DND-41 (cell line): Measurements from ENCODE around the gene BRD7.

ENCODE experiments used
- ATAC-seq: fragments of 200-7000 bp; cut with Tn5 transposase; 3 replicates; pipeline ENCODE4 v1.9.1; 2021; ENCODE audit warnings: low read depth; ENCODE audit not compliant: insufficient read depth
- DNase-seq: peaks from one replicate; pipeline ENCODE4 v3.0.0-alpha.2; 2020
- H2AFZ ChIP-seq: 2 replicates; pipeline ENCODE4 v1.6.0; 2012; ENCODE audit warnings: low read depth, low read length
- H3K27ac ChIP-seq: 2 replicates; pipeline ENCODE4 v1.5.1; 2012; ENCODE audit warnings: low read length, inconsistent platforms
- H3K27me3 ChIP-seq: fragments of 200-600 bp; sonication (generic); 2 replicates; pipeline ENCODE4 v1.6.0; 2012; ENCODE audit warnings: low read length, mild to moderate bottlenecking, inconsistent platforms; ENCODE audit not compliant: insufficient read depth, poor library complexity
- H3K36me3 ChIP-seq: 2 replicates; pipeline ENCODE4 v1.5.1; 2012; ENCODE audit warnings: low read length, inconsistent platforms; ENCODE audit not compliant: insufficient read depth
- H3K4me1 ChIP-seq: 2 replicates; pipeline ENCODE4 v1.5.1; 2012; ENCODE audit warnings: mild to moderate bottlenecking, low read length; ENCODE audit not compliant: insufficient read depth
- H3K4me2 ChIP-seq: 2 replicates; pipeline ENCODE4 v1.6.0; 2012; ENCODE audit warnings: mild to moderate bottlenecking, moderate library complexity, low read length, inconsistent platforms; ENCODE audit not compliant: insufficient read depth
- H3K4me3 ChIP-seq, 2 experiments: fragments of 200-600 bp in 1 of 2; shearing (Covaris generic) in 1 of 2; 2 replicates each; pipeline ENCODE4 v1.5.1; 2012 to 2016; ENCODE audit warnings: inconsistent platforms in 2 of 2, low read length in 2 of 2, mild to moderate bottlenecking in 2 of 2, low read depth in 1 of 2, moderate library complexity in 1 of 2
- H3K79me2 ChIP-seq: 2 replicates; pipeline ENCODE4 v1.6.0; 2012; ENCODE audit warnings: low read length, inconsistent platforms; ENCODE audit not compliant: insufficient read depth
- H3K9ac ChIP-seq: 2 replicates; pipeline ENCODE4 v1.6.0; 2012; ENCODE audit warnings: low read depth, mild to moderate bottlenecking, inconsistent platforms, low read length, moderate library complexity
- H3K9me3 ChIP-seq: 2 replicates; pipeline ENCODE4 v1.5.1; 2012; ENCODE audit warnings: low read length, moderate library complexity, mild to moderate bottlenecking, inconsistent platforms; ENCODE audit not compliant: insufficient read depth, severe bottlenecking
- H4K20me1 ChIP-seq: 2 replicates; pipeline ENCODE4 v1.6.0; 2012; ENCODE audit warnings: low read length; ENCODE audit not compliant: insufficient read depth
- CTCF ChIP-seq: IDR thresholded peaks from 2 replicates; pipeline ENCODE4 v1.5.1; 2012; ENCODE audit warnings: borderline replicate concordance, low read length, moderate library complexity, mild to moderate bottlenecking; ENCODE audit not compliant: poor library complexity, severe bottlenecking; ENCODE audit errors: extremely low read depth
- EZH2 ChIP-seq: IDR thresholded peaks from 3 replicates; pipeline ENCODE4 v1.6.1; 2012; ENCODE audit warnings: borderline replicate concordance, low read depth, mild to moderate bottlenecking, moderate library complexity, low read length, inconsistent platforms; ENCODE audit not compliant: severe bottlenecking

BRD7 gene

DNA sequence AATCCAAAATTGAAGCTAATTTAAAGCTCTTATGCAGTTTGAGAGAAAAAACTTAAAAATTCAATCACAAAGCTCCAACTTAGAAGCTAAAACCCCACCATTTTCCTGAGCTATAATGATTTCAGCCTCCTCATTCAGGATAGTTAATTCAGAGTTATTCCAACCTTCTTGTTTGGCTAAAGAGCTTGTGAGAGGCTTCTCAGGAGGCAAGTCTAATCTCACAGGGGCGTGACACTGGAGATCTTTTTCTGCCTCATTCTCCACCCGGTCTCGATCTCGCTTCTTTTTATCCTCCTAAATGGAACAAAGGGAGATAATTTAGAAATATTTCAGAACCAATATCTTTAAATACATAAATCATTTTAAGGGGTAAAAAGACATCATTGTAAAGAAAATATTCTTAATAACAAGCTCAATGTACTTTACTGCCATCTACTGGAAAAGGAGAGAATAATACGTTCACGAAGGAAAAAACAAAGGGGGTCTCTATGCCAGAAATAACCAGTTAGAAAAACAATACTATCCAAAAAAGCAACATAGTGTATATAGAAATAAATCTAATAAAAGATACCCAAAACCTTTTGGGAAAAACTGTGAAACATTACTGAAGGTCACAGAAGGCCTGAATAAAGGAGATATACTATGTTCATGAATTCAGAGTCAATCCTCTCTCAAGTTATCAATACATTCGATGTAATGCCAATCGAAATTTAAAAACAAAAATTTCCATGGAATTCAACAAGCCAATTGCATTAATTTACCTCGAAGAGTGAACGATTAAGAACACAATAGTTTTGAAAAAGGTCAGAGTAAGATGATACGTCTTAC is 13.9 kb downstream of the BRD7 start:
- Histone ChIP-seq H3K4me1 (no peaks in the 10 kb centered on the region), H3K36me3 (peaks cover 87% of the 10 kb centered on the region), H2AFZ (no peak overlapping the region), H3K27ac (no peak overlapping the region), H3K4me2 (no peak overlapping the region), H3K9ac (no peak overlapping the region), H3K27me3 (no peaks in the 10 kb centered on the region), H3K9me3 (no peaks in the 10 kb centered on the region), H3K4me3 (no peak overlapping the region), H4K20me1 (peaks cover 39% of the 10 kb centered on the region), H3K79me2 (peaks cover 56% of the 10 kb centered on the region)
- DNase-seq (no peak), ATAC-seq (no peak)
- TF ChIP-seq CTCF: peak; percentile 72
- TF ChIP-seq EZH2: no peak

GRCh38 chr16:50354082-50354481 is 14.7 kb downstream of the BRD7 start:
- no peak overlapping the region for H3K9ac ChIP-seq
- TF ChIP-seq CTCF (no peak), EZH2 (no peak)
- H3K27ac ChIP-seq: no peak overlapping the region
- H3K36me3 ChIP-seq: peaks cover 87% of the 10 kb centered on the region
- no peaks in the 10 kb centered on the region for H3K4me1 ChIP-seq
- H3K4me3 ChIP-seq: no peak overlapping the region
- peaks cover 35% of the 10 kb centered on the region for H4K20me1 ChIP-seq
- ATAC-seq (no peak), DNase-seq (no peak)
- no peaks in the 10 kb centered on the region for H3K9me3 ChIP-seq
- no peak overlapping the region for H3K4me2 ChIP-seq
- H2AFZ ChIP-seq: no peak overlapping the region
- H3K27me3 ChIP-seq: no peaks in the 10 kb centered on the region
- peaks cover 49% of the 10 kb centered on the region for H3K79me2 ChIP-seq

- Histone ChIP-seq H3K79me2 (peaks cover 27% of the 10 kb centered on the region), H3K27ac (no peak overlapping the region), H3K36me3 (peaks cover 72% of the 10 kb centered on the region), H3K4me1 (no peaks in the 10 kb centered on the region), H3K9me3 (no peaks in the 10 kb centered on the region), H3K27me3 (no peaks in the 10 kb centered on the region), H4K20me1 (peaks cover 17% of the 10 kb centered on the region; the same call in 1 of the 2 replicates), H3K4me2 (no peak overlapping the region), H3K9ac (no peak overlapping the region), H2AFZ (no peak overlapping the region), H3K4me3 (no peak overlapping the region)
- DNase-seq (no peak), ATAC-seq (no peak)
- TF ChIP-seq CTCF (no peak), EZH2 (no peak)
These were observed 16.8 kb downstream of the BRD7 start for GRCh38 chr16:50351952-50352351.
